Ovary (tissue), 3 donors: ENCODE measurements around the gene TNFRSF25.

ENCODE experiments used
- POLR2A ChIP-seq: fragments of 450-650 bp; IDR thresholded peaks from one replicate; pipeline ENCODE4 v1.6.1; 2017; ENCODE audit warnings: antibody characterized with exemption, mild to moderate bottlenecking, moderate library complexity
- TF ChIP-seq, protein P1 (sequence below), 3 donors: fragments of 450-650 bp in 2 of 3; fragments of 200-600 bp in 1 of 3; IDR thresholded peaks; one replicate each; pipeline versions ENCODE4 v1.5.1 to v1.8.0; 2016 to 2022; ENCODE audit warnings: antibody characterized with exemption in 3 of 3, mild to moderate bottlenecking in 1 of 3
- donor health status: DM: no; HTN: no; CAD: no.

DNA sequence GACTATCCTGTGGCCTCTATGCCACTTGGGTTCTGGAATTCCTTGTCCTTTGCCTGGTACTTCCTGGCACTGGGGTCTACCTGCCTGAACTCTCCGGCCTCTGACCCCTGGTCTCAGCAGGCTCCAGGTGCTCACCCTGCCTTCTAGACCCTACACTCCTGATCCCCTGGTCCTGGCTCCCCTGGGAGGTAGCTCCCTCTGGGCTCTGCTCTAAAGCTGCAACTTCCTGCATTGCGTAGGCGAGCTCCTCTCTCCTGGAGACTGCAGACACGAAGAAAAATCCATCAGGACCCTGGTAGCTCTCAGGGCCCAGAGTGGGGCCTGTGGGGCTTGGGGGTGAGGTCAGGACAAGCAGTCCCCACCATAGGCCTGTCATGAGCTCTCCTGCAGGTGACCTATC is 33.3 kb upstream of the TNFRSF25 start:
- TF ChIP-seq, protein P1, sequence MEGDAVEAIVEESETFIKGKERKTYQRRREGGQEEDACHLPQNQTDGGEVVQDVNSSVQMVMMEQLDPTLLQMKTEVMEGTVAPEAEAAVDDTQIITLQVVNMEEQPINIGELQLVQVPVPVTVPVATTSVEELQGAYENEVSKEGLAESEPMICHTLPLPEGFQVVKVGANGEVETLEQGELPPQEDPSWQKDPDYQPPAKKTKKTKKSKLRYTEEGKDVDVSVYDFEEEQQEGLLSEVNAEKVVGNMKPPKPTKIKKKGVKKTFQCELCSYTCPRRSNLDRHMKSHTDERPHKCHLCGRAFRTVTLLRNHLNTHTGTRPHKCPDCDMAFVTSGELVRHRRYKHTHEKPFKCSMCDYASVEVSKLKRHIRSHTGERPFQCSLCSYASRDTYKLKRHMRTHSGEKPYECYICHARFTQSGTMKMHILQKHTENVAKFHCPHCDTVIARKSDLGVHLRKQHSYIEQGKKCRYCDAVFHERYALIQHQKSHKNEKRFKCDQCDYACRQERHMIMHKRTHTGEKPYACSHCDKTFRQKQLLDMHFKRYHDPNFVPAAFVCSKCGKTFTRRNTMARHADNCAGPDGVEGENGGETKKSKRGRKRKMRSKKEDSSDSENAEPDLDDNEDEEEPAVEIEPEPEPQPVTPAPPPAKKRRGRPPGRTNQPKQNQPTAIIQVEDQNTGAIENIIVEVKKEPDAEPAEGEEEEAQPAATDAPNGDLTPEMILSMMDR (IDR thresholded peaks at IDR 0.05), result no peak
- no peak for TF ChIP-seq POLR2A
